ENCODE results near the gene SLC2A4RG. TPM values are rescaled to one million over a fixed set of nuclear protein-coding genes. Genes with fewer than 3 reads are reported as not detected.

Gene SLC2A4RG
- total RNA-seq, 1 experiment from 2014 or later: 121 TPM

DNA sequence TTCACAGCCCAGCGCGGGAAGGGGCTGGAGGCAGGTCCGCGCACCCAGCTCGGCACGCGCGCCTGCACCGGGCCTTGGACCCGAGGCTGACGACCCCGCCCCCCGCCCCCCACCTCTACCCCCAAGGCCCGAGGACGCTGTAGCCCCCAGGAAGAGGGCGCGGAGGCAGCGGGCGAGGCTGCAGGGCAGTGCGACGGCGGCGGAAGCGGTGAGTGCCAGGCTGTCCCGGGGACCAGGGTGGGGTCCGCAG is 2.0 kb upstream of the SLC2A4RG start:
- Histone ChIP-seq H3K27ac (ENCODE audit: low read depth, low read length) (peak overlapping the region; percentile 84), H3K36me3 (ENCODE audit: control insufficient read depth in 1 of 2, insufficient read depth in 2 of 2, low read length in 2 of 2) (peaks cover 3 to 22% of the 10 kb centered on the region in 2 experiments; a peak in 2 of 4 replicates), H3K4me2 (ENCODE audit: low read length) (peak overlapping the region; percentile 66), H3K4me3 (replicated peaks in 1 of 2; ENCODE audit: low read depth in 1 of 2, low read length in 2 of 2) (peak overlapping the region; percentile 42 to 52), H3K9me3 (ENCODE audit: control insufficient read depth in 1 of 2, insufficient read depth in 1 of 2, low read depth in 1 of 2, low read length in 2 of 2) (no peaks in the 10 kb centered on the region), H3K9me2 (ENCODE audit: insufficient read depth) (no peaks in the 10 kb centered on the region), H2AFZ (ENCODE audit: low read depth, low read length, poor library complexity, severe bottlenecking) (no peak overlapping the region), H4K20me1 (ENCODE audit: insufficient read depth) (no peaks in the 10 kb centered on the region), H3K79me2 (ENCODE audit: insufficient read depth, low read length) (peaks cover 31% of the 10 kb centered on the region), H3K9ac (ENCODE audit: low read length) (peak overlapping the region; percentile 56), H3K4me1 (ENCODE audit: control insufficient read depth in 1 of 2, insufficient read depth in 2 of 2, low read length in 2 of 2) (peaks cover 20 to 50% of the 10 kb centered on the region in 2 experiments; a peak in 3 of 4 replicates), H3K27me3 (ENCODE audit: insufficient read depth, low read length) (no peaks in the 10 kb centered on the region)
- ChIA-PET RAD21 (ENCODE audit: low non-redundant PET in 1 of 2, low total read pairs in 2 of 2, uncharacterized antibody in 2 of 2, unreplicated experiment in 2 of 2) (no interaction called here), CTCF (no interaction called here), POLR2A (no interaction called here)
- no TSS peak for BruUV-seq (replicated peaks)
- no peak for TF ChIP-seq YY1 (IDR thresholded peaks at IDR 0.05; ENCODE audit: extremely low read depth, insufficient replicate concordance, low read depth, low read length)
- no peak for TF ChIP-seq FOSL1 (IDR thresholded peaks at IDR 0.05; ENCODE audit: low read depth)
- no peak for TF ChIP-seq ZNF274 (IDR thresholded peaks at IDR 0.05; ENCODE audit: low read depth, low read length)
- no peak for TF ChIP-seq RAD21 (IDR thresholded peaks at IDR 0.05; ENCODE audit: low read depth)
- no peak for TF ChIP-seq CBX3 (IDR thresholded peaks at IDR 0.05; ENCODE audit: low read depth)
- no peak for TF ChIP-seq ELF1 (IDR thresholded peaks at IDR 0.05; ENCODE audit: borderline replicate concordance, low read depth)
- TF ChIP-seq, protein P1, sequence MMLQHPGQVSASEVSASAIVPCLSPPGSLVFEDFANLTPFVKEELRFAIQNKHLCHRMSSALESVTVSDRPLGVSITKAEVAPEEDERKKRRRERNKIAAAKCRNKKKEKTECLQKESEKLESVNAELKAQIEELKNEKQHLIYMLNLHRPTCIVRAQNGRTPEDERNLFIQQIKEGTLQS (IDR thresholded peaks at IDR 0.05): no peak
- no peak for TF ChIP-seq SRF (IDR thresholded peaks at IDR 0.05; ENCODE audit: low read depth)
- TF ChIP-seq EGR1 (IDR thresholded peaks at IDR 0.05; ENCODE audit: low read depth): no peak
- TF ChIP-seq JUND (IDR thresholded peaks at IDR 0.05): no peak
- TF ChIP-seq CEBPB (IDR thresholded peaks at IDR 0.05; ENCODE audit: low read depth): no peak
- intact Hi-C loops (cut with micrococcal nuclease): loop anchor here (10.0 kb wide), 1 partner anchor 127 kb away; the partner anchor contains the start of genes ABHD16B and TPD52L2
- ATAC-seq (no peak), DNase-seq (ENCODE audit: low read depth, low spot score) (no peak)

All from HCT116 (cell line).